DOHH2 (cell line): Measurements from ENCODE around the gene ARHGAP1.

Experiments
- H3F3A ChIP-seq: fragments of 200-600 bp; sonication (generic), shearing (Covaris generic); 2 replicates; pipeline ENCODE4 v1.6.0; 2016; ENCODE audit warnings: antibody characterized with exemption, mild to moderate bottlenecking; ENCODE audit not compliant: control insufficient read depth, insufficient read depth
- H3K27ac ChIP-seq: fragments of 200-600 bp; sonication (generic); 2 replicates; pipeline ENCODE4 v1.5.1; 2014; ENCODE audit warnings: low read depth, mild to moderate bottlenecking, low read length, moderate library complexity
- H3K27me3 ChIP-seq: fragments of 200-600 bp; sonication (generic); 2 replicates; pipeline ENCODE4 v1.6.1; 2014; ENCODE audit warnings: mild to moderate bottlenecking, low read length, mixed read lengths; ENCODE audit not compliant: control insufficient read depth
- H3K36me3 ChIP-seq: fragments of 200-600 bp; sonication (generic); 2 replicates; pipeline ENCODE4 v1.6.1; 2014; ENCODE audit warnings: mild to moderate bottlenecking, low read length, moderate library complexity, mixed read lengths; ENCODE audit not compliant: control insufficient read depth
- H3K4me1 ChIP-seq: fragments of 200-600 bp; sonication (generic); 2 replicates; pipeline ENCODE4 v1.6.1; 2014; ENCODE audit warnings: mild to moderate bottlenecking, low read length, mixed read lengths; ENCODE audit not compliant: control insufficient read depth
- H3K4me2 ChIP-seq: fragments of 200-600 bp; sonication (generic); 2 replicates; pipeline ENCODE4 v1.6.0; 2014; ENCODE audit warnings: mild to moderate bottlenecking, low read length, moderate library complexity
- H3K4me3 ChIP-seq: fragments of 200-600 bp; sonication (generic); 2 replicates; pipeline ENCODE4 v1.5.1; 2014; ENCODE audit warnings: mild to moderate bottlenecking, low read length, mixed read lengths
- H3K79me2 ChIP-seq: fragments of 200-600 bp; sonication (generic); 2 replicates; pipeline ENCODE4 v1.6.1; 2014; ENCODE audit warnings: mild to moderate bottlenecking, low read length, mixed read lengths; ENCODE audit not compliant: control insufficient read depth
- H3K9me2 ChIP-seq: fragments of 200-600 bp; sonication (generic); replicated peaks from 2 replicates; pipeline ENCODE4 v1.6.1; 2014; ENCODE audit warnings: mild to moderate bottlenecking, low read length, mixed read lengths; ENCODE audit not compliant: control insufficient read depth
- H3K9me3 ChIP-seq: fragments of 200-600 bp; sonication (generic); 2 replicates; pipeline ENCODE4 v1.6.1; 2014; ENCODE audit warnings: antibody characterized with exemption, low read length, mixed read lengths; ENCODE audit not compliant: control insufficient read depth, insufficient read depth
- H4K20me1 ChIP-seq: fragments of 200-600 bp; sonication (generic); 2 replicates; pipeline ENCODE4 v1.6.0; 2014; ENCODE audit warnings: low read depth, mild to moderate bottlenecking, antibody characterized with exemption, low read length, moderate library complexity; ENCODE audit not compliant: control insufficient read depth, insufficient read depth
- EZH2phosphoT487 ChIP-seq: fragments of 200-600 bp; sonication (generic); IDR thresholded peaks from 2 replicates; pipeline ENCODE4 v1.6.1; 2017; ENCODE audit warnings: borderline replicate concordance, mild to moderate bottlenecking, antibody characterized with exemption, low read length, moderate library complexity, mixed read lengths
- TF ChIP-seq, protein P1 (sequence below): fragments of 200-600 bp; sonication (generic); IDR thresholded peaks from one replicate; pipeline ENCODE4 v1.5.1; 2014; ENCODE audit warnings: antibody characterized with exemption, mild to moderate bottlenecking, low read depth, low read length; ENCODE audit not compliant: poor library complexity, severe bottlenecking

Gene ARHGAP1

DNA sequence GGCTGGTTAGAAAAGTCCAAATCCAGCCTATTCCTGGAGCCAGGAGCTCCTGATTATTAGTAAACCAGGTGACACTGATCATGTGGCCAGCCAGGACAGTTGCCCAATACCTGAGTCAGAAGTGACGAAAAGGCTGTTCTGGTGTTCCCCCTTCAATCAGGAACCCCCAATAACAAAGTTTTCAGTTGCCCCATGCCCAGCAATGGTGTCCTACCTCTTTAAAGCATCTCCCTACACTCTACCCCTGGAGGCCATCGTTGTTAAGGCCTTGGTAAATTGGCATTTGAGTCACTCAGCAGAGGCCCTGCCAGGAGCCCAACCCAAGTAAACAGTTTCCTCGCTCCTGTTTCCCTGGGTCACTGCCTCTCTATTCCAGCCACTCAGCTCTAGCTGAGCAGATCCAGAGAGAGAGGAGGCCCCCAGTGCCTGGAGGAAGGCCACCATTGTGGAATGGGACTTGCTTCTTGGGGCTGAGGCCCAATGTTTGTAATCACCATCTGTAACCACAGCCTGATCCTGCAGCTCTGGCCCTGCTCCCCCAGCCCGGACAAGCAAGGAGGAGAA, 25.0 kb downstream of the ARHGAP1 start:
- TF ChIP-seq, protein P1, sequence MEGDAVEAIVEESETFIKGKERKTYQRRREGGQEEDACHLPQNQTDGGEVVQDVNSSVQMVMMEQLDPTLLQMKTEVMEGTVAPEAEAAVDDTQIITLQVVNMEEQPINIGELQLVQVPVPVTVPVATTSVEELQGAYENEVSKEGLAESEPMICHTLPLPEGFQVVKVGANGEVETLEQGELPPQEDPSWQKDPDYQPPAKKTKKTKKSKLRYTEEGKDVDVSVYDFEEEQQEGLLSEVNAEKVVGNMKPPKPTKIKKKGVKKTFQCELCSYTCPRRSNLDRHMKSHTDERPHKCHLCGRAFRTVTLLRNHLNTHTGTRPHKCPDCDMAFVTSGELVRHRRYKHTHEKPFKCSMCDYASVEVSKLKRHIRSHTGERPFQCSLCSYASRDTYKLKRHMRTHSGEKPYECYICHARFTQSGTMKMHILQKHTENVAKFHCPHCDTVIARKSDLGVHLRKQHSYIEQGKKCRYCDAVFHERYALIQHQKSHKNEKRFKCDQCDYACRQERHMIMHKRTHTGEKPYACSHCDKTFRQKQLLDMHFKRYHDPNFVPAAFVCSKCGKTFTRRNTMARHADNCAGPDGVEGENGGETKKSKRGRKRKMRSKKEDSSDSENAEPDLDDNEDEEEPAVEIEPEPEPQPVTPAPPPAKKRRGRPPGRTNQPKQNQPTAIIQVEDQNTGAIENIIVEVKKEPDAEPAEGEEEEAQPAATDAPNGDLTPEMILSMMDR: no peak
- TF ChIP-seq EZH2phosphoT487: no peak
- no peak overlapping the region for H3K4me3 ChIP-seq
- no peaks in the 10 kb centered on the region for H4K20me1 ChIP-seq
- no peaks in the 10 kb centered on the region for H3K9me2 ChIP-seq
- peak overlapping the region; percentile 45 for H3K4me2 ChIP-seq
- peaks cover 52% of the 10 kb centered on the region for H3K36me3 ChIP-seq
- H3F3A ChIP-seq: no peaks in the 10 kb centered on the region
- no peaks in the 10 kb centered on the region for H3K9me3 ChIP-seq
- H3K27ac ChIP-seq: peak overlapping the region; percentile 48
- H3K4me1 ChIP-seq: peaks cover 34% of the 10 kb centered on the region
- no peaks in the 10 kb centered on the region for H3K79me2 ChIP-seq
- no peaks in the 10 kb centered on the region for H3K27me3 ChIP-seq

GRCh38 chr11:46674463-46675287, 25.7 kb downstream of the ARHGAP1 start:
- no peaks in the 10 kb centered on the region for H3K79me2 ChIP-seq
- no peaks in the 10 kb centered on the region for H3F3A ChIP-seq
- no peaks in the 10 kb centered on the region for H3K9me2 ChIP-seq
- H3K4me2 ChIP-seq: peak overlapping the region; percentile 45
- H3K27ac ChIP-seq: peak overlapping the region; percentile 48
- no peaks in the 10 kb centered on the region for H3K9me3 ChIP-seq
- H3K27me3 ChIP-seq: no peaks in the 10 kb centered on the region
- peaks cover 50% of the 10 kb centered on the region for H3K36me3 ChIP-seq
- peaks cover 34% of the 10 kb centered on the region for H3K4me1 ChIP-seq
- no peak overlapping the region for H3K4me3 ChIP-seq
- no peaks in the 10 kb centered on the region for H4K20me1 ChIP-seq
- TF ChIP-seq, protein P1: no peak
- TF ChIP-seq EZH2phosphoT487: no peak

DNA sequence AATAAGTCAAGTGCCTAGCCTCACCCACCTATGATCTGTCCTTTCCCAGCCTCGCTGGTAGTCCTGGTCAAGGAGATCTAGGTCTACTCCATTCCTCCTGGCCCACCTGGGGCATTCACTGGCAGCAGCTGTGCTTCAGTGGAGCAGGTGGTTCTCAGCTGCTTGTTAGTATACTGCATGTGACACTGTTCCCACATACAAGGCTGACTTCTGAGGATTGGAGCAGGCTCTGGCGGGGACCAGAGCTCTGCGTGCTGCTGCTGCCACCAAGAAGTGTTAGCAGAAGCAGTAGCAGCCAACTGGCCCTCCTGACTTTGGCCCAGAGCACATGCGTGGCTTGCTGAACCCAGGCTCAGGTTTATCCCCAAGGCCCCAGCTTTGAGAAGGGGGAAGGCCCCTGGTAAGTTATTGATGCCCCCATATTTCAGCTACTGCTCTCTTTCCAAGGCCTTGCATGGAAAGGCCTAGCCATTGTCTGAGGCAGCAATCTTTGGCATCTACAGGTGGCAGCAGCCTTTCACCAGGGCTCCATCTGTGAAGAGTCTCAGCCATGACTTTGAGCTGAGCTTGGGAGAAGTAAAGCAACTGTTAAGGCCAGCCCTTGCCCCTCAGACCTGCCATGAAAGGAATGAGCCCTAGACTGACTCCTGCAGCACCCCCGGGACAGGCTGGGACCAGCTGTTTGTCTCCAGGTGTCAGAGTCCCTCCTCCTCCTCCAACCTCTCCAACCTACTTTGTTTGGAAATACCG, 26.5 kb downstream of the ARHGAP1 start:
- Histone ChIP-seq H3K4me2 (peak overlapping the region; percentile 45), H3K27me3 (no peaks in the 10 kb centered on the region), H3F3A (no peaks in the 10 kb centered on the region), H3K4me1 (peaks cover 34% of the 10 kb centered on the region), H3K9me2 (no peaks in the 10 kb centered on the region), H3K79me2 (no peaks in the 10 kb centered on the region), H4K20me1 (no peaks in the 10 kb centered on the region), H3K36me3 (peaks cover 52% of the 10 kb centered on the region), H3K27ac (peak overlapping the region; percentile 48), H3K4me3 (no peak overlapping the region), H3K9me3 (no peaks in the 10 kb centered on the region)
- no peak for TF ChIP-seq EZH2phosphoT487
- TF ChIP-seq, protein P1: no peak
